PC-9 (cell line): ENCODE results near the gene XYLB.

Experiments used
- CTCF ChIP-seq: fragments of 200-600 bp; sonication (generic); conservative IDR thresholded peaks from 2 replicates; pipeline ENCODE4 v1.6.1; 2017; ENCODE audit warnings: mixed run types, antibody characterized with exemption, mild to moderate bottlenecking, moderate library complexity
- EZH2 ChIP-seq: fragments of 200-600 bp; sonication (generic); IDR thresholded peaks from 2 replicates; pipeline ENCODE4 v1.8.0; 2017; ENCODE audit warnings: antibody characterized with exemption, low read depth

GRCh38 chr3:38375488-38376097 is 29.0 kb downstream of the XYLB start:
- TF ChIP-seq CTCF = no peak
- no peak for TF ChIP-seq EZH2
